Occipital lobe (tissue), 2 donors: ENCODE data around the gene SIRPA. TPM values are rescaled to one million over a fixed set of nuclear protein-coding genes. Genes with fewer than 3 reads are reported as not detected.
A peak's percentile ranks its signal among the peaks of the same experiment; 100 is the strongest.

Source experiments
- DNase-seq: peaks from one replicate; lab custom pipeline; 2025; lab: John Stamatoyannopoulos, UW
- total RNA-seq: library from RNA; depleted of rRNA; stranded (reverse); fragments of >200 nt; gene quantifications from one replicate; pipeline ENCODE4 v1.2.3, GENCODE V29; 2014

SIRPA gene
- total RNA-seq, result 3.9 TPM

DNA sequence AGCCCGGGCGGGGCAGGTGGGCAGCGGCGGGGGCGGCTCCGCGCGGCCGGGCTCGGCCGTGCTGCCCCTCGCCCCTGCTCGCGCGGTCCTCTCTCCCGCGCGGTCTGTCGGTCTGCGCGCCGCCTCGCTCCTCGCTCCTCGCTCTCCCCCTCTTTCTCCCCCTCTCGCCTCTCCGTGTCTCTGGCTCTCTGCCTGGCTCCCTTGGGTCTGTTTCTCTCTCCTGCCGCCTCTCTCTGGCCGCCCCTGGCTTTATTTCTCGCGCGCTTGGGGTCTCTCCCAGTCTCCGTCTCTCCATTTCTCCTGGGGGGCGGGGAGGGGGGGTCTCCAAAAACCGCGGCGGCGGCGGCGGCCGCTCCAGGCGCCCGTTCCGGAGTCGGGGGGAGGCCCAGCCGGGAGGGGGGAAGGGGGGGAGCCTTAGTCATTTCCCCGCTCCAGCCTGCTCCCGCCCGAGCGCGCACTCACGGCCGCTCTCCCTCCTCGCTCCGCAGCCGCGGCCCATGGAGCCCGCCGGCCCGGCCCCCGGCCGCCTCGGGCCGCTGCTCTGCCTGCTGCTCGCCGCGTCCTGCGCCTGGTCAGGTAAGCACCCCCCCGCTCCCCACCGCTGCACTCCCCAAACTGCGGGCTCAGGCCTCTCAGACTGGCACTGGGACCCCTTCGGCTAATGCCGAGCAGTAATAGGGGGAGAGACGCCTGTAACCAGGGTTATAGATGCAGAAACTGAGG is at the start of gene SIRPA:
Gene SIRPA (plus strand): TSS at position 457 of the 723 bp plus-strand sequence. CDS start 41 bp downstream, at position 498.
- DNase-seq, result peak; percentile 64

DNA sequence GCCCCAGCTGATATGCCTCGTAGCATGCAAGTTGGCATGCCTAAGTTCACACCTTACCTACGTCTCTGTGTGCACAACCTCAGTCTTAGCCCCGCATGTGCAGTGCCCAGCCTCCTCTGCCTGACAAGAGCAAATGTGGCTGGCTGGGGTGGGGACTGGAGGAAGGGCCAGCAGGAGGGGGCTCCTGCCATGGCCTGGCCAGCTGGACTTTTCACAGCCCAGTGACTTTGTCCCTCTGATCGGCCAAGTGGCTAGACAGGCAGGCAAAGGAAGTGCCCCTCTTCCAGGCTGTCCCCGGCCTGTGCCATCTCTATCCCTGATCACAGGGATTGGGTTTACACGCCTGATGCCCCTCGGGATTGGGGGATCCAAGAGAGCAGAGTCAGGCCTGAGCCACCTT is 49.5 kb upstream of the SIRPA start:
- no peak for DNase-seq

DNA sequence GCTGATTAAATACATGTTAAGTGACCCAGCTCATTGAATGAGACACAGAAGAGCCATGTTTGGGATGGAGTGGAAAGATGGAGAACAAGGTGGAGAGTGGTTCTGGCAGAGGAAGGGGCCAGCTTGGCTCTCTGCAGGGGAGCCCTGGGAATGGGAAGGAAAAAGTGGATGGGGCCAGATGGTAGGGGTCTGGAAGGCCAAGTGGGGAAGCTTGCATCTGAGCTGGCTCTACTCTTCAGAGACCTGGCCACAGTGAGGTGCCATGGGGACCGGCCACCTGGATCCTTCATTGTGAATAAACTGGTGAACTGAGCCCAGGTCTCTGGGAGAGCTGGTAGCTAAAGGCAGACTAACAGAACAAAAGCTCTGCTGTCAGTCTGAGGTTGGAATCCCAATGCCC is 48.9 kb upstream of the SIRPA start:
- DNase-seq, result no peak

DNA sequence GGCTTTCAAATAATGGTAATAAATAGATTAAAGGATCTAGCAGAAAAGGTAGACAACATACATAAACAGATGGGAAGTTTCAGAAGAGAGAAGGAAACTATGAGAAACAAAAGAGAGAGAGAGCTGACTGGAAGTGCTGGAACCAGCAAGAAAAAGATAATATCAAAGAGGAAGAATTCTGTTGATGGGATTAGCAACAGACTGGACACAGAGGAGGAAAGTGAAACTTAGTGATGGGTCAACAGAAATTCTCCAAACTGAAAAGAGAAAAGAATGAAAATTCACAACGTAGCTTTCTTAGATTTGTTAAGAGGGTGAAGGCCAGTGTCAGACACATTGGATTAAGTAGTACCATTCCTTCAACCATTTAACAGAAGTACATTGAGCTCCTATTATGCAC is 48.3 kb upstream of the SIRPA start:
- no peak for DNase-seq

DNA sequence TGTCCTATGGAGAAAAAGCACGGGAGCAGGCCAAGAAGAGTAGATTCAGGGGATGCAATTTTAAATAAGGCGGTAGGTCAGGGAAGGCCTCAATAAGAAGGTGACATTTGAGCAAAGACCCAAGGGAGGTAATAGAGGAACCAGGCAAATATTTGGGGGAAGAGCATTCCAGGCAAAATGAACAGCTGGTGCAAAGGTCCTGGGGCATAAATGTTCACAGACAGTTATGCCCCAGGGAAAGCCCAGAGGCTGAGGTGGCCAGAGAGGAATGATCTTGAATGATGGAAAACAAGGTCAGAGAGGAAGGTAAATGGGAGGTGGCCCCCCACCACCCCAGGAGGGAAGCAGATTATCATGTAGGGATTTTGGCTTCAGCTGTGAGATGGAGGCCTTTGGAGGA is 47.4 kb upstream of the SIRPA start:
- no peak for DNase-seq

DNA sequence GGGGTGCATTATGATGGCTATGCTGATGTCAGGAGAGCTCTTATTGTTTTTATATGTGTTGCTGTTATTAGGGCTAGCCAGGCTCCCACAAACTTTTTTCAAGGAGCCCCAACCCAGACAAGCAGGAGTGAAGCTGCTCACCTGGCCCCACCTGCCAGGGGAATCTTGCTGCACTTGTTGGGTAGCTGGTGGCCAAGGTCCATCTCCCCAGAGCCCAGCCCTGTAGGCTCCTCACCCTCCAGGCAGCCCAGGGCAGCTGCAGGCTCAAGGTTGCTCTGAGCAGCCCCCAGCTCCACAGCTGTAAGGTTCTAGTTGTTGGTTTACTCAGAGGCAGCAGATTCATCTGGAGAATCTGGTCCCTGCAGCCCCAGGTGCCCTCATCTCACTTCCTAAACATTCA is 46.8 kb upstream of the SIRPA start:
- DNase-seq, result no peak

DNA sequence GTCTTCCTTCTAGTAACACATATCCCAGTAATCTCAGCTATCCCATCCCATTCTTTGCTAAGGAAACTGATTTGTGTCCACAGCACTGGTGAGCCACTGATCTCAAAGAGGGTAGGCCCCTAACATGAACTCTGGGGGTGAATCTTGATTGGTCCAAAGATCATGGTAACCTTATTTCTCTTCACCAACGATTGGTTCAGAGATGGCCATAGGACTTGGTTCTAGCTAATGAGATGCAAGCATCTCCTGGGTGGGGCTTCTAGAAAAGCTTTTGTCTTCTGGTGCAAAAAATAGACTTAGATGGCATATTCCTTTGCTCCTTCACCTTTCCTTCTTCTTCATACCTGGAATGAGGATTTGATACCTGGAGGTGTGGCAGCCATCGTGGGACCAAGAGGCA is 43.8 kb upstream of the SIRPA start:
- no peak for DNase-seq

DNA sequence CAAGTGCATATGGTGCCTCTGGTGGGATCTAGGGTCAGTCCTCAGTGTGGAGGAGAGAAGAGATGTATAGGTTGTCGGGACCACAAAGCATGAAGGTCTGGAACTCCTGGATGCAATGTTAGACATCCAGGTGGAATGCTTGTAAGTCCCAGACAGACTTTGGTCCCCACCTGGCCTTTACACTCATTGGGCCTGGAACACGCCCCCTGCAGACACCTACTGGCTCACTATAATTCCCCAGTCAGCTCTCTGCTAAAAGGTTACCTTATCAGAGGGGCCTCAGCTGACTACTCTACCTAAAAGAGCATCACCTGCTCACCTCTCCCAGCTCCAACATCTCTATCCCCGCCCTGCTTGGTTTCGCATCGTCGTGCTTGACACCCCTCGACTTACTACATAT is 41.7 kb upstream of the SIRPA start:
- DNase-seq, result no peak

DNA sequence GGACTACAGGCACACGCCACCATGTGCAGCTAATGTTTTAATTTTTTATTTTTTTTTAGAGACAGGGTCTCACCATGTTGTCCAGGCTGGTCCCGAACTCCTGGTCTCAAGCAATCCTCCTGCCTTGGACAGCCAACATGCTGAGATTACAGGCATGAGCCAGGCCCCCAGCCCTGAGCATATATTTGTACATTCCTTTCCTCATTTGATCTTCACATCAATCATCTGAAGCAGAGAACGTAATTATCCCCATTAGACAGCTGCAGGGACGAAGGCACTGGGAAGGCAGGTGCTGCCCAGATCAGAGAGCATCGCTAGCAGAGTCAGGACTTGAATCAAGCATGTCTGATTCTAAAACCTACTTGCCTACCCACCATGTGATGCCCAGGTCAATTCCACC is 41.0 kb upstream of the SIRPA start:
- no peak for DNase-seq

DNA sequence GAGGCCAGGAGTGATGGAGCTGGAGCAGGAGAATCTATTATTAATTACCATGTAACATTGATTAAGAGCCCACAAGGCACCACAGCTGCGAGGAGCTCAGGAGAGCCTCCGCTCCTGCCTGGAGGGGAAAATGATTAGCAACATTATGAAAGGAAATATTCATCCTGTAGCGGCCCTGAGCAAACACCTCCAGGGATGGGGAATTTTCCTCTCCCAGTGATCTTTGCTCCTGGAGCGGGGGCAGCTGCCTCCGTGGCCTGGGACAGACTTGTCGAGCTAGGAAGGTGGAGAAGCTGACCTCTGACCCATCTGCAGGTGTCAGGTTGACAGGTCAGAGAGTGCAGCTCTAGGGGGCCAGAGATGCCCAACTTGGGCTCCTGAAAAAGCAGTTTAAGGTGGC is 40.1 kb upstream of the SIRPA start:
- DNase-seq, result no peak

DNA sequence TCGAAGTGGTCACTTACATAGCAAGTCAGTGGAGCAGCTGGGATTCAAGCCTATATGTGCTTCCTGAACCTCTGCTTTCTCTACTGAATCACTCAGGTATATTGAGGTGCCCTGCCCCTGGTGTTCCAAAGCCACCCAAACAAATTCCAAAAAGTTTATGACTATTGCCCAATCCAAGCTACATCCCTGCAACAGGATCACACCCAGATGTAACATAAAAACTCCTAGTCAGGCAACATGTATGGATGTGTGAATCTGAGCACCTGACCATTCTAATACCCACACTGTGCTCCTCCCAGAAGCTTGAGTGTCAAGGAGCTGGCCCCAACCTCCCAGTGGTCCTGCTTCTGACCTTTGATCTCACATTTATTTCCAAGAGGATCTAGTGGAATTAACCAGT is 39.5 kb upstream of the SIRPA start:
- no peak for DNase-seq

DNA sequence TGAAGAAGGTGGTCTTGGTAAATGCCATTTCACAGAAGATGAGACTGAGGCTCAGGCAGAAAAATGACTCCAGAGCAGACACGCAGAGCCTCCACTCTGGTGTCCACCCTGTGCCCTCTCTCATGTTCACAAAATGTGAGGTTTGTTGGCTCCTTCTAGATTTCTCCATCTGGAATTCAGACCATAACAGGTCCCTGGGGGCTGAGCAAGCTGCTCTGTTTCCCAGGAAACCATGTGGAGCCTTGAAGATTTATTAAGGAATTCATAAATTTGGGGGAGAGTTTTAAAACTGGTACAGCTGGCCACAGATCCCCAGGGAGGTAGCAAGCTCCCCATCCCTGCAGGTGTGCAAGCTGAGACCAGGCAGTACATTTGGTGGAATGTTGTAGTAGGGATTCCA is 38.8 kb upstream of the SIRPA start:
- DNase-seq, result no peak

DNA sequence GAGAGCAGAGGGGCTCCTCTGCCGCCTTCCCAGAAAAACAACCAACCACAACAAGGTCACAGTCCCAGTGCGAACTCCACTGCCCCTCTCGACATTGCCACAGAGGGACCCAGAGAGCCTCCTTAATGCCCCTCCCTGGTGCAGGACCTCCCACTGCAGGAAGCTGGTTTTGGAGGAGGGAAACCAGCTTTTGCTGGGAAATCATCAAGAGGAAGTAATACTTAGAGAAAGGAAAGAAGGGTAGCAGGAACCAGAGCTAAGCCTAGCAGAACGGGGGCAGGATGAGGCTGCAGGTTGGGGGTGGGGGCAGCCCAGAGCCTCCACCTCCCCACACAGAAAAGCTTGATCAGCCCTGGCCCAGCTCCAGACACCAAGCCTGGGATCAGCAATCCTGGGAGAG is 37.7 kb upstream of the SIRPA start:
- no peak for DNase-seq

DNA sequence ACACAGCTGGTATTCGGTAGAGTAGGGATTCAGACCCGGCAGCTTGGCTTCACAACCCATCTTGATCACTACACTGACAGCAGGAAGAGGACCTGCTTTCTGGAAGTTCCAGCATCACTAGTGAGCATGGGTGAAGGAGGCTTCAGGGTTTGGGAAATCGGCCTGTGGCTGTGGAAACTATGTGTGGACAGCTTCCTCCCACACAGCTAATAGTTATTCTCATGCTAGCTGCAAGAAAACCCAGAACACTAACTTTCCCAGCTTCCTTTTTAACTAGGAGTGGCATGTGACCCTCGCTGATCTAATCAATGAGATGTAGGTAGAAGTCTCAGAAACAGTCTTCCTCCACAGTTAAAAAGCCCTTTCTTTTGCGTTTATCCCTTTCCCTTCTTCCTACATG is 36.3 kb upstream of the SIRPA start:
- DNase-seq, result no peak

DNA sequence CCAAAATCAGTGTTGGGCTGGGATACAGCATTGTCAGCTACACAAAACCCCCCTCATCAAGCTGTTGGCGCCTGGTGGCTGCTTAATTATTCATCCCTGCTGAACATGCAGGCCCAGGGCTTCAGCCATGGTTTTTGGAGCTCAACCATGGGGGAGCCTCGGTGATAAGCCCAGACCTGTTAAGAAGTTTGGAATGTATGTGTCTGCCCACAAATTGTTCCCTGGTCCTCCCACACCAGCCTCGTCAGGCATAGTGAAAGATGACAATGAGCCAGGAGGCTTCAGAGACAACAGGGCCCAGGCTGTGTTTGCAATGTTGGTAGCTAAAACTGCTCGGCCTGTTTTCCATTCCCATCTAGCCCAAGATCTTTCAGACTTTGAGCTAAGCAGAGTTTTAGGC is 34.8 kb upstream of the SIRPA start:
- DNase-seq, result no peak

DNA sequence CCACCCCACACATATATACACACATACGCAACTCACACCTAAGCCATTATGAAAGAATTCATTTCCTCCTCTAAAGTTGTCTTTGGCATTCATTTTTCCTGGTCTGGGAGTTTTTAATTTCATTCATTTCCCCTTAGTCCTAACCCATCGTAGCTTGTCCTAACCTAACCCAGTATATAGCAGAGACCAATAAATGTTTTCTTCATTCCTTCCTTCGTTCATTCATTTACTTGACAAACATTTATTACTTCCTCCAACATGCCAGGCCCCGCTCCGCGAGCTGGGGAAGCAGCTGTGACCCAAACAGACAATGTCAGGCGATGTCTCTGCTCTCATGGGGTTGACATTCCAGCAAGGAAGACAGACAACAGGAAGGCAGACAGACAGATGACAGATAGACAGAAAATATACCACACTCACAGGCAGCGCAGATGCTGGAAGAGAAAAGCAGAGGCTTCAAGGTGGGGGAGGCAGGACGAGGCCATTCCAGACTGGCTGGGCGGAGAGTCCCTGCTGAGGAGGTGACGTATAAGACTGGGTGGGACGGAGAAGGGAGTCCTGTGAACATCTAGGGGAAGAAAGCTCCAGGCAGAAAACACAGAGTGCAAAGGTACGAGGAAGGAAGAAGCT is 33.7 kb upstream of the SIRPA start:
- no peak for DNase-seq

DNA sequence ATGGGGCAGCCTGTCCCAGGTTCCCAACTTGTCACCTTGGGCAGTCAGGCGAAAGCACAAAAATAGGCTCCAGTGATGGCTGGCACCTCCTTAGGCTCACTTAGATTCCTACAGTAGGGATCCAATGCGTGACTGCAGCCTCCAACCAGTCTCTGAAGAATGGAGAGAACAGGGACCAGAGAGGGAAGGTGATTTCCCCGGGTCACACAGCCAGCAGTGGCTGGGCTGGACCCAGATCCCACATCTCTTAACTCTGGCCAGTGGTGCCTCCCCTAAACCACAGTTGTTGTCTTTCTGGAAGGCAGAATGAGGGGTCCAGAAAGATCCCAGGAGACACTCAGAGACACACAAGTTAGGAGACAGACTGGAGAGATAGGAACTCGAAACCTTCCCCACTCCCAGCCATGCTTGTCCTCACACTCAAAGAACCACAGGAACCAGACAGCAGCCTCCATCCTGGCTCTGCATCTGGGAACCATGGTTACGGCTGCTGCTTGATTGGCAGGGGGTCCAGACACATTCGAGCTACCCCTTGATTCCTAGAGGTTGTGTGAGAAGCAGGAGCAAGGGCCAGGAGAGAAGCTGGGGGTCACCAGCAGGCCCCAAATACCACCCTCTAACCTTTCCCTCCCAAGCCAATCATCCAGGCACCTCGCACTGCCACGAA is 33.1 kb upstream of the SIRPA start:
- no peak for DNase-seq

DNA sequence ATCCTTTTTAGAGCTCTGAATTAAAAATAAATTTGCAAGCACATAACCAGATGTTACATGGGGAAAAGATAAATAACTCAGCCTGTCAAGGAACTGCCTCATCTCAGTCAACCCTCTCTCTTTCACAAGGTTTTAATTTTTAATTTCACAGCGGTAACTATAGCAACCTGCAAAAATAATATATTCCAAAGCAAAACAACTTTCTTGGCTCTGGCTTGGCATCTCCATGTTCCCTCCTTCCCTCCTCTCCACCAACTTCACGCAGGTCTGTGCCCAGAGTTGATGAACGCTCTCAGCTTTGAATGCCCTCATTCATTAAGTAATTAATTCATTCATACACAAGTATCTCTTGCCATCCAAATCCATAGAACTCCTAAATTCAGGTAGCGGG is 32.5 kb upstream of the SIRPA start:
- no peak for DNase-seq

DNA sequence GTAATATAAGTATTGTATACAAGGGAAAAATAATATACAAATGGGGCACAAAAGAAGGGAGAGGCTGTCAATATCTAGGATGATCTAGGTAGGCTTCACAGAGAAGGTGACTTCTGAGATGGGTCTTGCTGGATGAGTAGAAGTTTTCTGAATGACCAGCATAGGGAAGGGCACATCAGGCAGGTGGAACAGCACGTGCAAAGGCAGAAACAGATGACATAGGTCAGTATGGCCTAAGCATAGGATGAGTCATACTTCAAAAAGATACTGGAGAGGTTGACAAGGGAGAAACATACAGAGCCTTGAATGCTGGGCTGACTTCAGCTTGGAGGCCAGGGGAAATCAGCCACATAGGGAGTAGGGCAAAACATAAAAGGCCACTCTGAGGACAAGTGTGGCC is 31.9 kb upstream of the SIRPA start:
- no peak for DNase-seq

DNA sequence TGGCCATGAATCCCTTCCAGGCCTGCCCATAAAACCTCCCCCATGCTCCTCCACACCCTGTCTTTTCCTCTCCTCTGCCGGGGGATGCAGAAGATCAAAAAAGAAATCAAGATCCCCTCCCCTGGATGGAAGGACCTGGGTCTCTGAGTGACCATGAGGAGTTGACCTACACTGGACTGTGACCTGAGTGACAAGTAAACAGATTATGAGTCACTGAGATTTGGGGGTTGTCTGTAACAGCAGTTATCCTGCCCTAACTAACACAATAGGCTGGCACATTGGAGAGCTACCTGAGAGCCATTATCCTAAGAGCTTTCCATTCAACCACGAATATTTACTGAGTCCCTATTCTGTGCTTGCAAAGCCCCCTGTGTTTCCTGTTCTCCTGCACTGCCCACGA is 28.4 kb upstream of the SIRPA start:
- no peak for DNase-seq

DNA sequence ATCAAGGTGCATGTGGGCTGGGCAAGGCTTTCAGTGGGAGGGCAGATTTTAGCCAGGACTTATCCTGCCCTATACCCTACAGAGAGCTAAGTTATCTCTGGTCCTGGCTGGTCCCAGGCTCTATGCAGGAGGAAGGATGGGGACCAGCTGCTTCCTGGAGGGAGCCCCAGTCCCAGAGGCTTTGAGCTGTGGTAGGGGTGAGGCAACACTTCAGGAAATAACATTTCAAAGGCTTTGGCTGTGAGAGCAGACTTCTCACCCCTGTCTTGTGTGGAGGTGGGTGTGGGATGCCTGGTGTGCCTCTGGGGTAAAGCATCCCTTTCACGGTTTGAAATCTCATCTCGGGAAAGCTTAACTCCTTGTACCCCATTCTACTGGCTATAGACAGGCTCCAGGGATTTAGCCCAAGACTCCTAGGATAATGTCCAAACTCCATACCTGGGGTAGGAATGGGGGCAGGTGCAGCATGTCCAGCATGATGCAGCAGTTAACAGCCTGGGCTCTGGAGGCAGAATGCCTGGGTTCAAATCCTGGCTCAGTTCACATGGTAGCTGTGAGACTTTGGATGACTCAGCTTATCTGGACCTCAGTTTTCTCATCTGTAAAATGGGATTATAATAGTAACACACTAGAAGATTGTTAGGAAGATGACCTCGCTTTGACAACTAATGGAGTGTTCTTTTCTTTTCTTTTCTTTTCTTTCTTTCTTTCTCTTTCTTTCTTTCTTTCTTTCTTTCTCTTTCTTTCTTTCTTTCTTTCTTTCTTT is 27.5 kb upstream of the SIRPA start:
- no peak for DNase-seq

DNA sequence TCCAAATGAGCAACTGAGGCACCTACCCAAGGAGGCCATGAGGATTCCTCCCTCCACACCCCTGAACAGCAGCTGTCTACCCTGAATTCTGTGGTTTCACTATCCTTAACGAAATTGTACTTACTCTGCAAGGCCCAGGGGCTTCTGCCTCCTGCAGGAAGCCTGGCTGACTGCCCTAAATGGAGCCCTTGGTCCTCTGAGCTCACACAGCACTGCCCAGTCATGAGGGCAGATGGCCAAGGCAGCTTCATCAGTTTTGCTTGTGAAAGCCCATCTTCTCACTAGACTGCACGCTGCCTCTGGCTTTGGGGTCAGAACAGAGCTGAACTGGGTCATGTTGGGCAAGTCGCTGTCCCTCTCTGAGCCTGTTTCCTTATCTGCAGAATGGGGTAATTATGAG is 26.4 kb upstream of the SIRPA start:
- no peak for DNase-seq
